Measurements from ENCODE around the gene SH3RF2.

The SH3RF2 gene

GRCh38 chr5:146025114-146025680 is 88.8 kb downstream of the SH3RF2 start:
- no peaks in the 10 kb centered on the region for H3K4me1 ChIP-seq (ENCODE audit: control insufficient read depth in 1 of 2, insufficient read depth in 1 of 2, low read depth in 1 of 2, low read length in 1 of 2)
- H3K27me3 ChIP-seq, result no peaks in the 10 kb centered on the region
- no peaks in the 10 kb centered on the region for H3K36me3 ChIP-seq
- TF ChIP-seq CTCF (IDR thresholded peaks at IDR 0.05), result no peak
- no peaks in the 10 kb centered on the region for H3K9me3 ChIP-seq
- no peak overlapping the region for H3K27ac ChIP-seq
- no peak overlapping the region for H3K4me3 ChIP-seq (ENCODE audit: low read depth in 1 of 2, low read length in 1 of 2)

- no peaks in the 10 kb centered on the region for H3K27me3 ChIP-seq
- no peaks in the 10 kb centered on the region for H3K9me3 ChIP-seq
- no peaks in the 10 kb centered on the region for H3K36me3 ChIP-seq
- no peak overlapping the region for H3K4me3 ChIP-seq (ENCODE audit: low read depth in 1 of 2, low read length in 1 of 2)
- H3K27ac ChIP-seq, result no peak overlapping the region
- no peak for TF ChIP-seq CTCF (IDR thresholded peaks at IDR 0.05)
- H3K4me1 ChIP-seq (ENCODE audit: control insufficient read depth in 1 of 2, insufficient read depth in 1 of 2, low read depth in 1 of 2, low read length in 1 of 2), result no peaks in the 10 kb centered on the region
These were observed 89.3 kb downstream of the SH3RF2 start for GRCh38 chr5:146025681-146026080.

GRCh38 chr5:146026307-146027010 is 90.1 kb downstream of the SH3RF2 start:
- no peaks in the 10 kb centered on the region for H3K36me3 ChIP-seq
- no peak for TF ChIP-seq CTCF (IDR thresholded peaks at IDR 0.05)
- no peak overlapping the region for H3K27ac ChIP-seq

GRCh38 chr5:146027751-146028150 is 91.4 kb downstream of the SH3RF2 start:
- Histone ChIP-seq H3K4me1 (ENCODE audit: control insufficient read depth in 1 of 2, insufficient read depth in 1 of 2, low read depth in 1 of 2, low read length in 1 of 2) (no peaks in the 10 kb centered on the region), H3K27me3 (no peaks in the 10 kb centered on the region), H3K4me3 (ENCODE audit: low read depth in 1 of 2, low read length in 1 of 2) (no peak overlapping the region), H3K9me3 (no peaks in the 10 kb centered on the region), H3K27ac (no peak overlapping the region), H3K36me3 (no peaks in the 10 kb centered on the region)
- TF ChIP-seq CTCF (IDR thresholded peaks at IDR 0.05), result no peak

More at GRCh38 chr5:146026307-146027010, 90.1 kb downstream of the SH3RF2 start:
- H3K9me3 ChIP-seq, result no peaks in the 10 kb centered on the region
- no peak overlapping the region for H3K4me3 ChIP-seq (ENCODE audit: low read depth in 1 of 2, low read length in 1 of 2)
- H3K27me3 ChIP-seq, result no peaks in the 10 kb centered on the region
- no peaks in the 10 kb centered on the region for H3K4me1 ChIP-seq (ENCODE audit: control insufficient read depth in 1 of 2, insufficient read depth in 1 of 2, low read depth in 1 of 2, low read length in 1 of 2)

GRCh38 chr5:146032911-146033310 is 96.5 kb downstream of the SH3RF2 start:
- no peaks in the 10 kb centered on the region for H3K27me3 ChIP-seq
- H3K27ac ChIP-seq, result no peak overlapping the region
- H3K4me1 ChIP-seq (ENCODE audit: control insufficient read depth in 1 of 2, insufficient read depth in 1 of 2, low read depth in 1 of 2, low read length in 1 of 2), result no peaks in the 10 kb centered on the region
- no peak overlapping the region for H3K4me3 ChIP-seq (ENCODE audit: low read depth in 1 of 2, low read length in 1 of 2)
- no peak for TF ChIP-seq CTCF (IDR thresholded peaks at IDR 0.05)
- H3K9me3 ChIP-seq, result no peaks in the 10 kb centered on the region
- H3K36me3 ChIP-seq, result no peaks in the 10 kb centered on the region
